Fibroblast of skin of right biceps (primary cell): ENCODE data around the gene HOXA13.
A peak's percentile ranks its signal among the peaks of the same experiment; 100 is the strongest.

ENCODE experiments used
- DNase-seq: peaks from one replicate; pipeline ENCODE4 v3.0.0-alpha.2; 2013

Gene HOXA13

GRCh38 chr7:27205325-27206280, 5.7 kb upstream of the HOXA13 start:
- DNase-seq: no peak

GRCh38 chr7:27204851-27205322, 5.0 kb upstream of the HOXA13 start:
- peak; percentile 30 for DNase-seq

GRCh38 chr7:27203964-27204594, 4.2 kb upstream of the HOXA13 start:
- DNase-seq: no peak

- DNase-seq: no peak
Measured at GRCh38 chr7:27203365-27203953, 3.6 kb upstream of the HOXA13 start.

- DNase-seq: no peak
Measured at GRCh38 chr7:27202862-27203134, 2.9 kb upstream of the HOXA13 start.

- DNase-seq: no peak
Measured at GRCh38 chr7:27202018-27202861, 2.3 kb upstream of the HOXA13 start.

GRCh38 chr7:27201580-27202017, 1.7 kb upstream of the HOXA13 start:
- no peak for DNase-seq

- DNase-seq: no peak
Measured at GRCh38 chr7:27200761-27201579, 1.1 kb upstream of the HOXA13 start.

GRCh38 chr7:27198871-27199801, 755 bp downstream of the HOXA13 start:
- no peak for DNase-seq

GRCh38 chr7:27198138-27198841, 1.6 kb downstream of the HOXA13 start:
- DNase-seq: no peak

GRCh38 chr7:27197137-27198042, 2.5 kb downstream of the HOXA13 start:
- no peak for DNase-seq

- DNase-seq: peak; percentile 58
Measured at GRCh38 chr7:27196287-27196767, 3.6 kb downstream of the HOXA13 start.

- DNase-seq: no peak
Measured at GRCh38 chr7:27194686-27195379, 5.1 kb downstream of the HOXA13 start.

GRCh38 chr7:27194002-27194352, 5.9 kb downstream of the HOXA13 start:
- DNase-seq: no peak

GRCh38 chr7:27193335-27194001, 6.4 kb downstream of the HOXA13 start:
- no peak for DNase-seq

GRCh38 chr7:27192546-27193334, 7.2 kb downstream of the HOXA13 start:
- DNase-seq: no peak
